HG03457 (cell line): ENCODE measurements around the gene P2RY11.

Experiments used
- ATAC-seq: cut with Tn5 transposase; IDR thresholded peaks from one replicate; pipeline ENCODE4 v1.9.1; 2021; ENCODE audit warnings: moderate number of reproducible peaks; ENCODE audit not compliant: unreplicated experiment

The P2RY11 gene

GRCh38 chr19:10112895-10113591 is 1.6 kb downstream of the P2RY11 start:
- ATAC-seq, result no peak

DNA sequence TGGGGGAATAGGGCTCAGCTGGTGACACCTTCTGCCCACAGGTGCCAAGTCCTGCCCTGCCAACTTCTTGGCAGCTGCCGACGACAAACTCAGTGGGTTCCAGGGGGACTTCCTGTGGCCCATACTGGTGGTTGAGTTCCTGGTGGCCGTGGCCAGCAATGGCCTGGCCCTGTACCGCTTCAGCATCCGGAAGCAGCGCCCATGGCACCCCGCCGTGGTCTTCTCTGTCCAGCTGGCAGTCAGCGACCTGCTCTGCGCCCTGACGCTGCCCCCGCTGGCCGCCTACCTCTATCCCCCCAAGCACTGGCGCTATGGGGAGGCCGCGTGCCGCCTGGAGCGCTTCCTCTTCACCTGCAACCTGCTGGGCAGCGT is 2.1 kb downstream of the P2RY11 start:
- no peak for ATAC-seq

DNA sequence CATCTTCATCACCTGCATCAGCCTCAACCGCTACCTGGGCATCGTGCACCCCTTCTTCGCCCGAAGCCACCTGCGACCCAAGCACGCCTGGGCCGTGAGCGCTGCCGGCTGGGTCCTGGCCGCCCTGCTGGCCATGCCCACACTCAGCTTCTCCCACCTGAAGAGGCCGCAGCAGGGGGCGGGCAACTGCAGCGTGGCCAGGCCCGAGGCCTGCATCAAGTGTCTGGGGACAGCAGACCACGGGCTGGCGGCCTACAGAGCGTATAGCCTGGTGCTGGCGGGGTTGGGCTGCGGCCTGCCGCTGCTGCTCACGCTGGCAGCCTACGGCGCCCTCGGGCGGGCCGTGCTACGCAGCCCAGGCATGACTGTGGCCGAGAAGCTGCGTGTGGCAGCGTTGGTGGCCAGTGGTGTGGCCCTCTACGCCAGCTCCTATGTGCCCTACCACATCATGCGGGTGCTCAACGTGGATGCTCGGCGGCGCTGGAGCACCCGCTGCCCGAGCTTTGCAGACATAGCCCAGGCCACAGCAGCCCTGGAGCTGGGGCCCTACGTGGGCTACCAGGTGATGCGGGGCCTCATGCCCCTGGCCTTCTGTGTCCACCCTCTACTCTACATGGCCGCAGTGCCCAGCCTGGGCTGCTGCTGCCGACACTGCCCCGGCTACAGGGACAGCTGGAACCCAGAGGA is 2.6 kb downstream of the P2RY11 start:
- ATAC-seq, result no peak

GRCh38 chr19:10114651-10115391 is 3.3 kb downstream of the P2RY11 start:
- ATAC-seq, result no peak

DNA sequence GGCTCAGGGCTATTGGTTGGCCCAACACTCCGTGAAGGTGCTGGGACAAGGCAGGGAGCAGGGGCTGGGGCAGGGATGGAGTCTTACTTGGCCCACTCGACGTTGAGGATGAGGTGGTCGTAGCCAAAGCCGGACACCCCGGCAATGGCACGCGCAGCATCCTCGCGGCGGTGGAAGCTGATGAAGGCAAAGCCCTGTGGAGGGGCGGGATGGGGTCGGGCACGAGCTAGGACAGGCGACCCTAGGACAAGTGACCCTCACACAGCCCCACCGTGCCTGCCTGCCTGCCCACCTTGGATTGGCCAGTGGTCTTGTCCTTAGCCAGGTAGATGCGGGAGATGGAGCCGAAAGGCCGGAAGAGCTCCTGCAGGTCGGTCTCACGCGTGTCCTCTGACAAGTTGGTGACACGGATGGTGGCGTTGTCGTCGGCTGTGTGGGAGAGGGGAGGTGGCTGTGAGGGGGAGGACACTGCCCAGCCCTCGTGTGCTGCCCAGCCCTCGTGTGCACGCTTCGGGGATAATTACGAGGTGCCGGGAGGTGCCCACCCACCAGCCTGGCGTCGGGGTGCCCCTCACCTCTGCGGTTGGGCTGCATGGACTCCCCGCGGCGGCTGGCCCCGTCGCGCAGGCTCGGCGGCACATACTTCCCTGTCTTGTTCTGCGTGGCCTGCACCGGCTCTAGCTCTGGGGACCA is 4.0 kb downstream of the P2RY11 start:
- no peak for ATAC-seq

- no peak for ATAC-seq
Measured at GRCh38 chr19:10116085-10116865, 4.8 kb downstream of the P2RY11 start.

DNA sequence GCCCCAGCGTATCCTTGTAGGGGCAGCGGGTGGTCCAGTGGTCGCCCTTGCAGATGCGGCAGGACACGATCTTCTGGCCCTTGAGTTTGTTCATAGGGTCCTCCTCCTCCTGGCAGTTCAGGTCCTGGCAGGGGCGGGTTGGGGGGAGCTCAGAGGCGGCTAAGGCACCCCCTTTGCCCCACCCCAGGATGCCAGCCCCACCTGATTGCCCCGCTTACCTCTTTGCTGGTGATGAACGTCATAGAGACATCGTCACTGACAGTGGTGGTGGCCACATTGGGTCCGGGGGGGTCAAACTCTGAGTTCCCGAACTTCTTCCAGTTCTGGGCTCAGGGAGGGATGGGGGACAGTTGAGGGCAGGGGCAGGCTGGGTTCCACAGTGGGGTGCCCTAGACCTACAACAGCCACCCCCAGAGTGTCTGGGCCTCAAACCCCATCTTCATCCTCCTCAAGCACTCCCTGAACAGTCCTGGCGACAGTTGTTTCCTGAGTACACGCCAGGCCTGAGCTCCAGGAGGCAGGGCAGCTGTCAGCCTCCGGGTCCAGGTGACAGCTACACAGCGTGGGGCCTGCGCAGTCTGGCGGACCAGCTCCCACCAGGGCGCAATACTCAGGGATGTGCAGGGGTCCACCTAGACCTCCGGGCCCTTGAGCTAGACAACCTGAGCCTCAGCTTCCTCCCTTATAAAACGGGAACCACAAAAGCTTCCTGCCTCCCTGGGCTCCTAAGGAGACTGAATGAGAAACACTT is 5.5 kb downstream of the P2RY11 start:
- ATAC-seq, result no peak

DNA sequence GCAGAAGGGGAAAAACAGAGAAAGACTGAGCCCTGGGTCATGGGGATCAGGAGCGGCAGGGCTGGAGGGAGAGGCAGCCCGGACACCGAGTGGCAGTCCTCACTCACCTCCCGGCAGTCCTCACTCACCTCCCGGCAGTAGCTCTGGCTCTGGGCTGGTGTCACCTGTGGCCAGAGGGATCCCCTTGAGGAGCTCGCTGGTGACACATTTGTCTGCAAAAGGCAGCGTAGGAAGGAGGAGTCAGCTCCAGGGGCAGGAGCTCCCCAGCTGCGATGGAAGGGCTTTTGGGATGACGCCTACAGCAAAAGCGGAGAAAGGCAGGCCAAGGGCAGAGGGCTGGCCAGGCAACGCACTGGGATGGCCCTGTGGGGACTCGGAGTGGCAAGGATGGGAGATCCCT is 7.5 kb downstream of the P2RY11 start:
- no peak for ATAC-seq

GRCh38 chr19:10120538-10121189 is 9.2 kb downstream of the P2RY11 start:
- ATAC-seq, result no peak

DNA sequence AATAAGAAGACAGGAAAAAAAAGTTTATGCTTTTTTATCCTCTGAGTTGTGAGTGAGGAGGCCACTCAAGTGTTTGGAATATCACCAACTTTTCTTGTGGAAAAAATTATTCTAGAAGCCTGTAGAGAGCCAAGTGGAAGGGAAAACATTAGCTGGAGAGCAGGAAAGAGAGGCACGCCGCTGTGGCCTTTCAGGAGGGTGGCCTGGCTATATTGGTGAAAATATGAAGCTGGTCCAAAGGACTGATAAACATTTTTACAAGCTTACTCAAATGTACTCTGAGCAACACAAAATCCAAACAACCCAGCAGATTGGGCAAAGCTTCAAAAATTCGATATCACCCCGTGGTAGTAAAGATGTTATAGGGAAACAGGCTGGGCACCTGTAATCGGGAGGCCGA is 10.6 kb downstream of the P2RY11 start:
- ATAC-seq, result no peak

DNA sequence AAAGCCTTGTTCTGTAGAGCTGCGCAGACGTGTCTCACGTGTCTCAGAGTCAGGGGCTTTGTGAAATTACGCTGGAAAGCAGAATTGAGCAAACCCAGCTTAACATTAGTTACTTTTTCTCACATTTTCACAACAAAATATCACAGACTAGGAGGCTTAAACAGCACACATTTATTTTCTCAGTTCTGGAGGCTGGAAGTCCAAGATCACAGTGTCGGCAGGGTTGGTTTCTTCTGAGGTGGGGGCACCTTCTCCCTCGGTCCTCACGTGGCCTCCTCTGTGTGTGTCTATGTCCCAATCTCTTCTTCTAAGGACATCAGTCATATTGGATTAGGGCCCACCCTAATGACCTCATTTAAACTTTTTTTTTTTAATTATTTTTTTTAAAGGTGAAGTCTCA is 12.9 kb downstream of the P2RY11 start:
- ATAC-seq, result no peak

GRCh38 chr19:10126213-10126639 is 14.7 kb downstream of the P2RY11 start:
- no peak for ATAC-seq

- no peak for ATAC-seq
Measured at GRCh38 chr19:10132905-10133304, 21.4 kb downstream of the P2RY11 start.

DNA sequence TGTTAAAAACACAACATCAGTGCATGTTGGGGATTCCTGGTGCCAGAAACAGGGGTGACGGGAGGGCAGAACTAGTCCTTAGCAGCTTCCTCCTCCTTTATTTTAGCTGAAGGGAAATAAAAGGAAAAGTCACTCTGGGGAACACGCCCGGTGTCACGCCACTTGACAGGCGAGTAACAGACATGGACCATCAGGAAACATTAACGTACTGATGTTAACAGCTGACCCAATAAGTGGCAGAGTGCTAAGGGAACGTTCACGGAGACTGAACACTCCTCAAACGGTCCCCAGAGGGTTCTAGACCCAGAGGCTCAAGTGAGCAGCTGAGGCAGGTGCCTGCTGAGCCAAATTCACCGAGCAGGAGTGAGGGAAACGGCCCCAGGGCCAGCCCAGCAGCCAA is 22.1 kb downstream of the P2RY11 start:
- no peak for ATAC-seq

DNA sequence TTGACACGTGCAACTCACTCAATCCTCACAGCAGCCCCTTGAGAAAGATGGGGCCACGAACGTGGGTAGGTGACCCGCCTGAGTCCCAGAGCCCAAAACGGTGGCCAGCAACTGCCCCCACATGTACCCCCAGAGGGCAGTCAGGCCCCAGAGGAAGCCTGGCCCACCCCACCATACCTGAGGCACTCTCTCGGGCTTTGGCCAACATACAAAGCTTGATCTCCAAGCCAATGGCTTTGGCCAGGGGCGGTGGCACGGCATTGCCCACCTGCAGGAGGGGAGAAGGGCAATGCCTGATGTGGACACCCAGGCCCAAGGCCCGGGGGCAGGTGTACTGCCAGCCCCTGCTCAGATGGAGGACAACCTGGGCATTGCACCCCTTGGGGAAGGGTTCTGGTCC is 22.5 kb downstream of the P2RY11 start:
- ATAC-seq, result no peak

DNA sequence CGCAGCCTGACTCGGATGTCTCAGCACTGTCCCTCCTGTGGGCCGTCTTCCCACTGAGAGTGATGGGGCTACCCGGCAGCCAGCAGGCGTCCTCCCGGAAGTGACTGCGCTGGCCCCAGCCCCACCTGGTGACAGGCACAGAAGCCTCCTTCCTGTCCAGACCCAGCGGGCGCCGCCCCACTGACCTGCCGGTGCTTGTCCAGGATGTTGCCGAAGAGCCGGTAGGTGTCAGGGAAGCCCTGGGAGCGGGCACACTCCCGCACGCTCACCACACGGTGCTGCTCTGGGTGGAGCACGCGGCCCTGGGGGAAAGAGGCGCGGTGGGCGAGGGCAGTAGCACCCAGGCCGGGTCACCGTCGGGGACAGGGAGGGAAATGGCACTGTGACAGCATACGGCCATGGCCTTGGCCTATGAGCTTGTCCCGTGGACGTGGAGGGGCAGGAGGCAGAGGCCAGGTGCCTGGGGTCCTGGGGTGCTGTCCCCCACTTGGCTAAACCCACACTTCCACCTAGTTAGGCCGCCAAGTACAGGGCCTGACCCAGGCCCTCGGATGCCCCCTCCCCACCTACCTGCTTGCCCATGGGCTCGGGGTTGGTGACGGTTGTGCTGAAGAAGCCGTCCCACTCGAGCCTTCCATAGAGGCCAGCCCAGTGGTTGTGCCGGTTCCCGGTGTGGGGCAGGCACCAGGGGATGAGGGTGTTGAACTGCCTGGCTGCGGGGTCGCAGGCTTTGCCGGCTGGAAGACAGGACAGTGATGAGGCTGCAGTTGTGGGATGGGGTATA is 24.2 kb downstream of the P2RY11 start:
- no peak for ATAC-seq

GRCh38 chr19:10136936-10137335 is 25.4 kb downstream of the P2RY11 start:
- no peak for ATAC-seq

DNA sequence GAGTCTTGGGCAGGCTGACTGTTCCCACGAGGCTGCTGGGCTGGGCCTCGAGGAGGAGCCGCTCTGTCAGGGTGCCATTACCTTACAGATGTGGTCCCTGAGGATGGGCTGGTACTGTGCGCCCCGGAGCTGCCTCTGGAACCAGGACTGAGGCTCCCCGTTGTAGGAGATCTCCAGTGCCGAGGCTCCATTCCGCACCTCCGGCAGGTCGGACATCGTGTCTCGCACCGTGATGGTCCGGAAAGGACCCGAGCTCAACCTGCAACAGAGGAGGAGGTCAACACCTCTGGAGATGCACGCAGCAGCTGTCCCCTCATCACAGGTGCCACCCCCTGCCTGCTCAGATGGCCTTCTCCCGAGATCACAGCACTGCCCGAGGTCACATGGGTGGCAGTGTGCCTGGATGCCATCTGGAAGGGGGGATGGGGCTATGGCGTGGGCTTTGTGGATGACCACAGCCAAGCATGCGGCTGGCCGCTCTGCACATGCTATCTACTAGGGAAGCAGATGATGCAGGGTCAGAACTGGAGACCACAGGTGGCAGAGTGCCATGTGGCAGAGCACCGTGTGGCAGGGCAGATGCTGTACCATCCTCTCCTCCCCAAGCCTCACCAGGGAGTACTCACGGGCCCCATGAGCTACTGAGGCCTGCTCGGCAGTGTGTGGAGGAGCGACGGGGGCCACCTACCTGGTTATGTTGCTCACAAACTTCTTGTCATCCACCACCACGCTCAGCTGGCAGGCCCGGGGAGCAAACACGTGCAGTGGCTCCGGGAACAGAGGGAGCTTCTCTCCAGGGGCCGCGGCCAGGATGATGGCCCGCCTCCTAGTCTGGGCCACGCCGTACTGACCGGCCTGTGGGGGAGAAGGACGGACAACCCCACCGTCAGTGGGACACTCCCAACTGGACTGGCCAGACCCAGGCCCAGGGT is 26.5 kb downstream of the P2RY11 start:
- ATAC-seq, result no peak
